ENCODE results near the gene PCDHA1. TPM values are rescaled to one million over a fixed set of nuclear protein-coding genes. Genes with fewer than 3 reads are reported as not detected.

The PCDHA1 gene
- polyA plus RNA-seq, 1 donor (not counting 4 experiments of a cell fraction or from before 2014, with no cell fraction given): 0.03 TPM

- Histone ChIP-seq H3K27ac (ENCODE audit: control insufficient read depth, insufficient read depth, low read length) (no peak overlapping the region), H3K79me2 (ENCODE audit: control insufficient read depth, insufficient read depth, low read length) (no peaks in the 10 kb centered on the region), H2AFZ (ENCODE audit: control insufficient read depth, low read length) (no peak overlapping the region), H3K27me3 (ENCODE audit: control insufficient read depth, extremely low read depth, insufficient read depth, low read length) (no peaks in the 10 kb centered on the region), H3K4me3 (ENCODE audit: control insufficient read depth in 2 of 3, extremely low read depth in 1 of 3, insufficient read depth in 2 of 3, low read depth in 1 of 3, low read length in 3 of 3) (no peak overlapping the region), H3K9me3 (ENCODE audit: control insufficient read depth, low read depth, low read length) (peaks cover 3% of the 10 kb centered on the region), H3K4me1 (ENCODE audit: control insufficient read depth, extremely low read depth, insufficient read depth, low read length) (no peaks in the 10 kb centered on the region), H4K20me1 (ENCODE audit: control insufficient read depth, extremely low read depth, insufficient read depth, low read length) (no peaks in the 10 kb centered on the region), H3K36me3 (ENCODE audit: control insufficient read depth in 2 of 2, extremely low read depth in 1 of 2, insufficient read depth in 2 of 2, low read length in 2 of 2) (no peaks in the 10 kb centered on the region), H3K4me2 (ENCODE audit: control insufficient read depth, extremely low read depth, insufficient read depth, low read depth, low read length) (no peak overlapping the region), H3K9ac (ENCODE audit: control insufficient read depth, extremely low read depth, insufficient read depth, low read length) (no peak overlapping the region), H3K9me1 (ENCODE audit: control insufficient read depth, extremely low read depth, insufficient read depth, low read length) (no peaks in the 10 kb centered on the region)
- TF ChIP-seq EZH2 (IDR thresholded peaks at IDR 0.05; ENCODE audit: low read length) (no peak), CTCF (optimal IDR thresholded peaks at IDR 0.05 in 1 of 3, IDR thresholded peaks at IDR 0.05 in 1 of 3, conservative IDR thresholded peaks at IDR 0.05 in 1 of 3; ENCODE audit: extremely low read depth in 1 of 3, insufficient read depth in 2 of 3, low read length in 3 of 3) (no peak)
- dilution Hi-C loops (cut with MboI; ENCODE audit: extremely low pct_ligation_motif_present, low sequenced_read_pairs): no loop called here
- DNase-seq (ENCODE audit: low read depth, low spot score): no peak
- no peak for FAIRE-seq
Measured at GRCh38 chr5:140764177-140764973, 21.6 kb upstream of the PCDHA1 start.

DNA sequence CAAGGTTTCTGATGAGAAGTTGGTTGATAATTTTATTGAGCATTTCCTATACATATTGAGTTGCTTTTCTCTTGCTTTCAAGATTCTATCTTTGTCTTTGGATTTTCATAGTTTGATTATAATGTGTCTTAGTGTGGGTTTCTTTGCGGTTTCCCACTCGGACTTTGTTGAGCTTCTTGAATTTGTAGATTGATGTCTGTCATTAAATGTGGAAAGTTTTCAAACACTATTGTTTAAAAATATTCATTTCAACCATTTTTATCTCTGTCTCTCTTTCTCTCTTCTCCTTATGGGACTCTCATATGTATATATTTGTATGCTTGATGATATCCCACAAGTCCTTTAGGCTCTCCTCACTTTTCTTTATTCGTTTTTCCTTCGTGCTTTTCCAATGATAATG is 18.5 kb upstream of the PCDHA1 start:
- Histone ChIP-seq H3K9ac (ENCODE audit: control insufficient read depth, extremely low read depth, insufficient read depth, low read length) (no peak overlapping the region), H3K9me3 (ENCODE audit: control insufficient read depth, low read depth, low read length) (peaks cover 3% of the 10 kb centered on the region), H3K79me2 (ENCODE audit: control insufficient read depth, insufficient read depth, low read length) (no peaks in the 10 kb centered on the region), H3K4me1 (ENCODE audit: control insufficient read depth, extremely low read depth, insufficient read depth, low read length) (no peaks in the 10 kb centered on the region), H3K4me3 (ENCODE audit: control insufficient read depth in 2 of 3, extremely low read depth in 1 of 3, insufficient read depth in 2 of 3, low read depth in 1 of 3, low read length in 3 of 3) (no peak overlapping the region), H2AFZ (ENCODE audit: control insufficient read depth, low read length) (no peak overlapping the region), H3K27me3 (ENCODE audit: control insufficient read depth, extremely low read depth, insufficient read depth, low read length) (no peaks in the 10 kb centered on the region), H3K4me2 (ENCODE audit: control insufficient read depth, extremely low read depth, insufficient read depth, low read depth, low read length) (no peak overlapping the region), H3K36me3 (ENCODE audit: control insufficient read depth in 2 of 2, extremely low read depth in 1 of 2, insufficient read depth in 2 of 2, low read length in 2 of 2) (no peaks in the 10 kb centered on the region), H3K9me1 (ENCODE audit: control insufficient read depth, extremely low read depth, insufficient read depth, low read length) (no peaks in the 10 kb centered on the region), H4K20me1 (ENCODE audit: control insufficient read depth, extremely low read depth, insufficient read depth, low read length) (no peaks in the 10 kb centered on the region), H3K27ac (ENCODE audit: control insufficient read depth, insufficient read depth, low read length) (no peak overlapping the region)
- TF ChIP-seq CTCF (optimal IDR thresholded peaks at IDR 0.05 in 1 of 3, IDR thresholded peaks at IDR 0.05 in 1 of 3, conservative IDR thresholded peaks at IDR 0.05 in 1 of 3; ENCODE audit: extremely low read depth in 1 of 3, insufficient read depth in 2 of 3, low read length in 3 of 3): no peak
- TF ChIP-seq EZH2 (IDR thresholded peaks at IDR 0.05; ENCODE audit: low read length): no peak
- DNase-seq (ENCODE audit: low read depth, low spot score): no peak
- dilution Hi-C loops (cut with MboI; ENCODE audit: extremely low pct_ligation_motif_present, low sequenced_read_pairs): no loop called here
- FAIRE-seq: no peak
